ENCODE results near the gene TOM1L2. TPM values are rescaled to one million over a fixed set of nuclear protein-coding genes. Genes with fewer than 3 reads are reported as not detected.

Gene TOM1L2
- total RNA-seq, 1 experiment from 2014 or later = 45.2 TPM

DNA sequence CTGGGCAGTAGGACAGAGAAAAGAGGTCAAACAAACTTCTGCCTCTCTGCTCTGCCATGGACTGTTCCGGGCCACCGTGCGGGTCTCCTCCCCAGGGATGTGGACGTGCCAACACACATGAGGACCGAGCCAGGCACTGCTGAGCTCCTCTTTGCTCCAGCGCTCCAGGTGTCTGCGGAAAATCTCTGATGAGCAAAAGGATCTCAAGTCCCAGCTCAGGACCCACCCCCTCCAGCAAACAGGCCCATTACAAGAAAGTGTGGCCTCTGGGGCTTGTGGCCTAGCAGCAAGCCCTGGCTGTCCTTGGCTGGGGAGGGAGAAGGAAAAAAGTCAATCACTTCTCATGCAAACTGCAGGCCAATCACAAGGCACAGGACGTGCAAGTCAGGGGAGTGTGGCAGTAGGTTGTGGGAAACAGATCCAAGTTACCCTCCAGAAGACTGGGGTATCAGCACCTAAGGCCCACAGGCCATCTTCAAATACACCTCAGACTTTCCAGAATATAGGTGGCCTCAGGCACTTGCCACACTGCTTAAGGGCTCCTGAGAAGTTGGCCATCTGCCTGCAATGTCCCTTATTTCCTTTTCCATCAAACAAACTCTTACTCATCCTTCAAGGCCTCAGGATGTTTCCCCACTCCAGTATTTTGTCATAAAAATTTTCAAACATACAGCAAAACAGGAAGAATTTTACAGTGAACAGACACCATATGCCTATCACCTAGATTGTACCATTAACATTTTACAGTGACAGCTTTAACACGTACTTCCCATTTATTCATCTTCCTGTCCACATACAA is 99.5 kb downstream of the TOM1L2 start:
- H3K27me3 ChIP-seq (ENCODE audit: control insufficient read depth, insufficient read depth, low read length) = no peaks in the 10 kb centered on the region
- CTCF ChIA-PET = no interaction called here
- peaks cover 2% of the 10 kb centered on the region; the same call in 1 of the 2 replicates for H3K36me3 ChIP-seq (ENCODE audit: control insufficient read depth, insufficient read depth, low read length)
- ATAC-seq (no peak), DNase-seq (ENCODE audit: low read depth, low spot score) (no peak)
- H3K4me3 ChIP-seq (ENCODE audit: low read depth in 2 of 2, low read length in 2 of 2) = no peak overlapping the region
- POLR2A ChIA-PET = no interaction called here
- H3K4me1 ChIP-seq (ENCODE audit: control insufficient read depth, insufficient read depth, low read length) = no peaks in the 10 kb centered on the region
- H3K9me3 ChIP-seq (ENCODE audit: control insufficient read depth, insufficient read depth, low read depth, low read length) = no peaks in the 10 kb centered on the region
- in situ Hi-C loops (cut with HindIII; ENCODE audit: low pct_unique_long_range_greater_than_20kb, low sequenced_read_pairs) = no loop called here
- no TSS peak for BruUV-seq (replicated peaks)
- intact Hi-C loops (cut with micrococcal nuclease; ENCODE audit: unreplicated experiment) = no loop called here
- no peak overlapping the region for H3K27ac ChIP-seq (ENCODE audit: low read length)
- TF ChIP-seq, protein P1, sequence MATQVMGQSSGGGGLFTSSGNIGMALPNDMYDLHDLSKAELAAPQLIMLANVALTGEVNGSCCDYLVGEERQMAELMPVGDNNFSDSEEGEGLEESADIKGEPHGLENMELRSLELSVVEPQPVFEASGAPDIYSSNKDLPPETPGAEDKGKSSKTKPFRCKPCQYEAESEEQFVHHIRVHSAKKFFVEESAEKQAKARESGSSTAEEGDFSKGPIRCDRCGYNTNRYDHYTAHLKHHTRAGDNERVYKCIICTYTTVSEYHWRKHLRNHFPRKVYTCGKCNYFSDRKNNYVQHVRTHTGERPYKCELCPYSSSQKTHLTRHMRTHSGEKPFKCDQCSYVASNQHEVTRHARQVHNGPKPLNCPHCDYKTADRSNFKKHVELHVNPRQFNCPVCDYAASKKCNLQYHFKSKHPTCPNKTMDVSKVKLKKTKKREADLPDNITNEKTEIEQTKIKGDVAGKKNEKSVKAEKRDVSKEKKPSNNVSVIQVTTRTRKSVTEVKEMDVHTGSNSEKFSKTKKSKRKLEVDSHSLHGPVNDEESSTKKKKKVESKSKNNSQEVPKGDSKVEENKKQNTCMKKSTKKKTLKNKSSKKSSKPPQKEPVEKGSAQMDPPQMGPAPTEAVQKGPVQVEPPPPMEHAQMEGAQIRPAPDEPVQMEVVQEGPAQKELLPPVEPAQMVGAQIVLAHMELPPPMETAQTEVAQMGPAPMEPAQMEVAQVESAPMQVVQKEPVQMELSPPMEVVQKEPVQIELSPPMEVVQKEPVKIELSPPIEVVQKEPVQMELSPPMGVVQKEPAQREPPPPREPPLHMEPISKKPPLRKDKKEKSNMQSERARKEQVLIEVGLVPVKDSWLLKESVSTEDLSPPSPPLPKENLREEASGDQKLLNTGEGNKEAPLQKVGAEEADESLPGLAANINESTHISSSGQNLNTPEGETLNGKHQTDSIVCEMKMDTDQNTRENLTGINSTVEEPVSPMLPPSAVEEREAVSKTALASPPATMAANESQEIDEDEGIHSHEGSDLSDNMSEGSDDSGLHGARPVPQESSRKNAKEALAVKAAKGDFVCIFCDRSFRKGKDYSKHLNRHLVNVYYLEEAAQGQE (IDR thresholded peaks at IDR 0.05; ENCODE audit: insufficient read depth in 1 of 2, low read depth in 2 of 2, low read length in 1 of 2) = no peak
- no peak for TF ChIP-seq SIN3A (IDR thresholded peaks at IDR 0.05; ENCODE audit: borderline replicate concordance, insufficient read depth, low read depth, low read length)

DNA sequence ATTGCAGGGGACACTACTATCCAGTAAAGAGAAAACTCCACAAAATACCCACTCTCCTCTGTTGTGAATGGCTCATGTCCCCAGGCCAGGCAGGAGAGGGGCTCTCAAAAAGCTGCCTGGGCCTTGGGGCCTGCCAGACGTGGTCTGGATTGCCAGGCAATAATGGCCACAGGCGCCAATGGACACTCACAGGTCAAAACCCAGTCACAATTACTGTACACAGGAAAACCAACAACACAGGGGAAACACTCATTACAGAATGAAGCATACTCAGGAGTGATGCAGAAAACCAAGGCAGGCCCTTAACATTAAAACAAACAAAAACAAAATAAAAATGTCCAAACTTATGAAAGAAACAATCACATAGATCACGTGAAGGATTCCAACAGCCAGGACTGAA is 100.3 kb downstream of the TOM1L2 start:
- H3K27me3 ChIP-seq (ENCODE audit: control insufficient read depth, insufficient read depth, low read length) = no peaks in the 10 kb centered on the region
- ChIA-PET POLR2A (no interaction called here), CTCF (no interaction called here)
- peaks cover 2% of the 10 kb centered on the region; the same call in 1 of the 2 replicates for H3K36me3 ChIP-seq (ENCODE audit: control insufficient read depth, insufficient read depth, low read length)
- intact Hi-C loops (cut with micrococcal nuclease; ENCODE audit: unreplicated experiment) = no loop called here
- DNase-seq (ENCODE audit: low read depth, low spot score) (no peak), ATAC-seq (no peak)
- H3K9me3 ChIP-seq (ENCODE audit: control insufficient read depth, insufficient read depth, low read depth, low read length) = no peaks in the 10 kb centered on the region
- BruUV-seq (replicated peaks) = no TSS peak
- no peak overlapping the region for H3K27ac ChIP-seq (ENCODE audit: low read length)
- in situ Hi-C loops (cut with HindIII; ENCODE audit: low pct_unique_long_range_greater_than_20kb, low sequenced_read_pairs) = no loop called here
- no peaks in the 10 kb centered on the region for H3K4me1 ChIP-seq (ENCODE audit: control insufficient read depth, insufficient read depth, low read length)
- H3K4me3 ChIP-seq (ENCODE audit: low read depth in 2 of 2, low read length in 2 of 2) = no peak overlapping the region
- TF ChIP-seq POLR2AphosphoS5 (IDR thresholded peaks at IDR 0.05; ENCODE audit: low read depth, low read length) (no peak), SIN3A (IDR thresholded peaks at IDR 0.05; ENCODE audit: borderline replicate concordance, insufficient read depth, low read depth, low read length) (no peak), TCF7L2 (IDR thresholded peaks at IDR 0.05; ENCODE audit: low read depth, low read length) (no peak)
- TF ChIP-seq, protein P1 (IDR thresholded peaks at IDR 0.05; ENCODE audit: insufficient read depth in 1 of 2, low read depth in 2 of 2, low read length in 1 of 2) = no peak
- TF ChIP-seq, protein P2, sequence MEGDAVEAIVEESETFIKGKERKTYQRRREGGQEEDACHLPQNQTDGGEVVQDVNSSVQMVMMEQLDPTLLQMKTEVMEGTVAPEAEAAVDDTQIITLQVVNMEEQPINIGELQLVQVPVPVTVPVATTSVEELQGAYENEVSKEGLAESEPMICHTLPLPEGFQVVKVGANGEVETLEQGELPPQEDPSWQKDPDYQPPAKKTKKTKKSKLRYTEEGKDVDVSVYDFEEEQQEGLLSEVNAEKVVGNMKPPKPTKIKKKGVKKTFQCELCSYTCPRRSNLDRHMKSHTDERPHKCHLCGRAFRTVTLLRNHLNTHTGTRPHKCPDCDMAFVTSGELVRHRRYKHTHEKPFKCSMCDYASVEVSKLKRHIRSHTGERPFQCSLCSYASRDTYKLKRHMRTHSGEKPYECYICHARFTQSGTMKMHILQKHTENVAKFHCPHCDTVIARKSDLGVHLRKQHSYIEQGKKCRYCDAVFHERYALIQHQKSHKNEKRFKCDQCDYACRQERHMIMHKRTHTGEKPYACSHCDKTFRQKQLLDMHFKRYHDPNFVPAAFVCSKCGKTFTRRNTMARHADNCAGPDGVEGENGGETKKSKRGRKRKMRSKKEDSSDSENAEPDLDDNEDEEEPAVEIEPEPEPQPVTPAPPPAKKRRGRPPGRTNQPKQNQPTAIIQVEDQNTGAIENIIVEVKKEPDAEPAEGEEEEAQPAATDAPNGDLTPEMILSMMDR (IDR thresholded peaks at IDR 0.05) = no peak

All from Panc1 (cell line).